ENCODE results near the gene PCYOX1L.

The PCYOX1L gene

GRCh38 chr5:149408252-149409099, 50.6 kb downstream of the PCYOX1L start:
- no peak for DNase-seq

DNA sequence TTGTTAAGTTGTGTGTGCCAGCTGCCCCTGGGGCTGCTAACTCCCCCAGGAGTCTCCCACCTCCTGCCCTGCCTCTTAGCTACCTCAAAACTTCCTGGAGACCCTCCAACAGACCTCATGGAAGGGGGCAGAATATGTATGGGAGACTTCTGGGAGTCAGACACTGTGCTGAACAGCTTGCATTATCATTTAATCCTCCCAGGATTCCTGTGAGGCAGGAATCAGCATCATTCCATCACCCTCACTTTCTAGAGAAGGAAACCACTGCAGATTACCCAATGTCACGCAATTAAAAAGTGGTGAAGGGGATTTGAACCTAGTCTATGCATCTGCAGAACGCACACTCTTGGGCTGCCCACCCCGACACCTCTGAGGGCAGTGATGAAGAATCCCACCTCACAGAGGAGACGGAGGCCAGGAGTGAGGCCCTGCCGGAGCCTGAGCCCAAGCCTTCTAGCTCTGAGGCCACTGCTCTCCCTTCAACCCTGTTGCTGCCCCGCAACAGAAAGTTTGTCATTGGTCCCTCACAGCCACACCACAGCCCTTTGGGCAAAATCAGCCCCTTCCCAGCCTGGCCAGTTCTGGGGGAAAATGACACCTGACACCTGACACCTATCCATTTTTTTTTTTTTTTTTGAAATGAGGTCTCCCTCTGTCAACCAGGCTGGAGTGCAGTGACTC, 51.6 kb downstream of the PCYOX1L start:
- no peak for DNase-seq

DNA sequence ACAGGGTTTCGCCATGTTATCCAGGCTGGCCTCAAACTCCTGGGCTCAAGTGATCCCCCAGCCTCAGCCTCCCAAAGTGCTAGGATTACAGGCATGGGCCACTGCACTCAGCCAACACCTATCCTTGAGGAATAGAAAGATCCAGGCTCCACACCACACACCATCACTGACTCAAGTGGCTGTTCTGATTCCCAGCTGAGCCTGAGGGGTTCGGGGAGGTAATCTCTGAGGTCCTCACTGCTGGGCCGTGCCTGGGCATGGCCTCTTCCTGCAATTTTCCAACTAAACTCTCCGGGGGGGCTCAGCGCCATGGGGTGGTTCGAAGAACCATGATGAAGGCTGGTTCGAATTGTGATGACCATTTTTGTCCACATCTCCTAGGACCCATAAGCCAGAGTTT, 52.2 kb downstream of the PCYOX1L start:
- DNase-seq, result no peak

DNA sequence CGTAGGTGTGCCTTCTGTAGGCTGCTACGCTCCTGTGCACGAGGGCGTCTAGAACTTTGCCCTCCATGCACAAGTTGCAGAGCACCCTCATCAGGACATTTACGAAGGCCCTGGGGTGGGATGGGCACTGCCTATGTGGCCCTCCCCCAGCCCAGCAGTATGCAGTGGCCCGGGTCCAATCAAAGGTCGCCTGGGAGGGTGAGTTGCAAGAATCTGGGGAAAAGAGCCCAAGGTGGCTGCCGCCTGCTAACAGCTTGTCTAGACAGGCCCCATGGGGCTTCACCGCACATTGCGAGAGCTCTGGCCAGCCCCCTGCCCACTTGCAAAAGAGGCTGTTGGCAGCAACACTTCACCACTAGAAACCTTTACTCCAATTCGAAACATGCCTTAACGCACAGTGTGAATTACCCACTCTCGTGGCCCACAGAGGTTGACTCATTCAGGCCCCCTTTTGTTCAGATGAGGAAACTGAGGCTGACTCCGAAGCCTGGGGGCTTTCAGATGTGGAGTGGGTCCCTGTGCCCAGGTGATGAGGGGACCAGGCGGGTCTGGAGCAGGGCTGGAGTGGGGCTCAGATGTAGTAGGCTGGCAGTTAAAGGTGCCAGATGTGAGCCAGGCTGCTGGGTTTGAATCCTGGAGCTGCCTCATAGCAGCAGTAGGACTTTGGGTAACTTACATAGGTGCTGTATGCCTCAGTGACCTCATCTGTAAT, 53.0 kb downstream of the PCYOX1L start:
- DNase-seq, result no peak

- DNase-seq, result no peak
These were observed 54.1 kb downstream of the PCYOX1L start for GRCh38 chr5:149411738-149412519.

DNA sequence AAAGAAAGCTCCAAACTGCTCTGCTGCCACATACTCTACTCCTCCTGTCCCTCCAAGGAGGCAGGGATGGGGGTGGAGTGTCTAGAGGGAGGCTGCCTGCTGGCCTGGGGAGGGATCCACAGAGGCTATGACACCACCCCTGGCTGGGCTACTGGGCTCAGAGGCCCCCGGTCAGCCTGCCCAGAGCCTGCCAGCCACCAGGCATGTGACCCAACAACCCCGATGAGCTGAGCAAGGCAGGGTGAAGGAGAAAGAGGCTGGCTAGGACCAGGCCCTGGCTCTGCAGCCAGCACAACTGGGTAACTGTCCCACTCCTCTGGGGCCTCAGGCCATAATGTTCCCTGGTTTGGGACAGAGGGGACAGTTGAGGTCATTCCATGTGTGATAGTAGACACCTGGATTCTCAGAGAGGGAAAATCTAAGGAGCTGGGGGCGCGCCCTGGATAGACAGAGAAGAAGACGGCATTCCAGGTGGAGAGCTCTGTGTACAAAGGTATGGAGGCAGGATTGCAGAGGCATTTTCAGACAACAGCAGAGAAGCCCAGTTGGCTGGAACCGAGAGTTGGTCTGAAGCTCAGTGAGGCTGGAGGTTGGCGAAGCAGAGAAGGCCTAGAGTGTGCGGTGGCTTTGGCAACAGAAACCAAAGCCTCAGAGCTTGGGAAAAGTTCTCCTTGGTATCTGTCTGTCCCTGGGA, 55.1 kb downstream of the PCYOX1L start:
- no peak for DNase-seq

DNA sequence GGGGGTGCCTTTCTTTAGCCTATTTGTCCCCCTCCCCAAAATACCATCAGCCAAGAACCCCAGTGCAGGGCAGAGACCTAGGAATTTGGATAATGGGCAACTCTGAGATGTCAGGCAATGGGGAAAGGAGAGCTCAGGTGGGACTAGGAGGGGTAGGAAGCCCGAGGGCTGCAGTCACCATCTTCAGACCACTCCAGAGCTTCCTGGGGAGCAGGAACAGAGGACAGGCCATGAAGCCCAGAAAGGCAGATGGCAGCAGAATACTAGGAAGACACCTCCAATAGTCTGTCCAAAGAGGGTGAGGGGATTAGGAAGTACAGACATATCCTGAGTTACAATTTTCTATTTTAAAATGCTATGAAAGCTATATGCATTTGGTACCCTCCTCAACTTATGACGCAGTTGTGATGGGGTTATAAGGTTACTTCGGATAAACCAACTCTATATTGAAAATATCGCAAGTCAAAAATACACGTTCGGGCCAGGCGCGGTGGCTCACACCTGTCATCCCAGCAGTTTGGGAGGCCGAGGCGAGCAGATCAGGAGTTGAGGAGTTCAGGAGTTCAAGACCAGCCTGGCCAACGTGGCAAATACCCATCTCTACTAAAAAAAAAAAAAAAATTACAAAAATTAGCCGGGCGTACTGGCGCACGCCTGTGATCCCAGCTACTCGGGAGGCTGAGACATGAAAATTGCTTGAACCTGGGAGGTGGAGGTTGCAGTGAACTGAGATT, 55.8 kb downstream of the PCYOX1L start:
- DNase-seq, result no peak

- DNase-seq, result no peak
These were observed 56.7 kb downstream of the PCYOX1L start for GRCh38 chr5:149414405-149415065.

DNA sequence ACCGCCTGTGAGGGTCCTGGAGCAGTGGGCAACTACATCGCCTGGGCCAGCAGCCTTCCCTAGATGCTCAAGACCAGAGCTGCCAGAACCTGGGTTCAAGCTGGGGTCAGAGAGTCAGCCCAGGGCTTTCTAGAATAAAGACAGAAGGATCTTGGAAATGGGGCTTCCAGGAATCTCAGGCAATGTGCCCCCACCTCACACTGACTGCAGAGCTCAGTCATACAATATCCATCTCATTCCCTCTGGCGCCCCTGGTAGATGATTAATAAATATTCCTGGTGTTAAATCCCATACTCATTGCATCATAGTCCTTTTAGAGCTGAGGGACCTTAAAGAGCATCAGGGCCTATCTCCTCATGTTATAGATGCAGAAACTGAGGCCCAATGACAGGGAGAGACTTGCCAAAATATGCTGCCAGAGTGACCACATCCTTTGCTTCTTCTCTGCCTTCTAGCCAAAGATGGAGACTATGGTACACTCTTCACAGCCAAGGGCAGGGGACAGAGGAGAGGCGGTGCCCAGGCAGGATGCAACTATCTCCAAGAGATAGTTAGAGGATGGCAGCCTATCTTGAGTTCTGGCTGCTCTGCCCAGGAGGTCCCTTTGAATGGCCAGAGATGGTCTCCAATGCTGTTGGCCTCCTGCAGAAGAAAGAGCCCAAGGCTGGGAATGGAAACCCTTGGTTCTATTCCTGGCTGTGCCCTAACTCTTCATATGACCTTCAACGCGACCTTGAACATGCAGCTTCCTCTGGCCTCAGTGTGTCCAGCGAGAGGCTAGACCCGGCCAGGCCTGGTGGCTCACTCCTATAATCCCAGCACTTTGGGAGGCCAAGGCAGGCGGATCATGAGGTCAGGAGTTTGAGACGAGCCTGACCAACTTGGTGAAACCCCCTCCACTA, 57.5 kb downstream of the PCYOX1L start:
- no peak for DNase-seq

- DNase-seq, result no peak
These were observed 59.3 kb downstream of the PCYOX1L start for GRCh38 chr5:149416987-149417710.

- DNase-seq, result no peak
These were observed 60.0 kb downstream of the PCYOX1L start for GRCh38 chr5:149417711-149418368.

DNA sequence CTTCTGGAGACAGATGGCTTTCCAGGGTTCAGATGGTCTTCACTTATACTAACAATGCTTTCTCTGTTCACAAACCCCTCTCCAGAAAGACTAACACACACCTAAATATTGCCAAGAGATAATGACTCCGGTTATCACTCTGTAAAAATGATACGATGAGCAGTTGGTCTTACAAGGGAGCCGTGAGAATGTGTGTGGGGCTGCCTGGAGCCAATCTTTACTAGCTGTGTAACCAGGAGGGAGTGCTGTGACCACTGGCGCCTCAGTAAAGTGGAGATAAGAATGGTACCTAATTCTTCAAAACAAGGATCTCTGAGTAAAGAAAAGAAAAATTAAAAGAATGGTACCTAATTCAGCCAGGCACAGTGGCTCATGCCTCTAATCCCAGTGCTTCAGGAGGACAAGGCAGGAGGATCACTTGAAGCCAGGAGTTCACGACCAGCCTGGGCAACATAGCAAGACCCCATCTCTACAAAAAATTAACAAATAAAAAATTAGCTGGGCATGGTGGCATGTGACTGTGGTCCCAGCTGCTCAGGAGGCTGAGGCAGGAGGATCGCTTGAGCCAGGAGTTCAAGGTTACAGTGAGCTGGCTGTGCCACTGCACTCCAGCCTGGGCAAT, 61.2 kb downstream of the PCYOX1L start:
- DNase-seq, result no peak

Measured in central memory CD4-positive, alpha-beta T cell (primary cell).